HepG2 (cell line): ENCODE measurements around the gene MED23. TPM values are rescaled to one million over a fixed set of nuclear protein-coding genes. Genes with fewer than 3 reads are reported as not detected.
A peak's percentile ranks its signal among the peaks of the same experiment; 100 is the strongest.

Source experiments
- CERS6 ChIP-seq: sonication (generic); formaldehyde crosslinking; IDR thresholded peaks from 2 replicates; pipeline ENCODE4 v1.5.0; 2020; ENCODE audit warnings: missing genetic modification reagents
- CHD2 ChIP-seq: IDR thresholded peaks from 2 replicates; pipeline ENCODE4 v1.6.1; 2011; ENCODE audit warnings: low read depth, low read length, improper control_type of control experiment
- FOXA3 ChIP-seq: IDR thresholded peaks from 2 replicates; pipeline ENCODE4 v1.6.1; 2016; ENCODE audit warnings: missing genetic modification reagents, missing compliant biosample characterization
- HDAC6 ChIP-seq: fragments of 200-600 bp; sonication (generic); IDR thresholded peaks from 2 replicates; pipeline ENCODE4 v1.7.0; 2017; ENCODE audit warnings: mild to moderate bottlenecking, antibody characterized with exemption, low read length, low read depth
- IRX3 ChIP-seq: sonication (generic); formaldehyde crosslinking; IDR thresholded peaks from 2 replicates; pipeline ENCODE4 v1.8.1; 2023; ENCODE audit warnings: mild to moderate bottlenecking, low read depth, missing genetic modification reagents, borderline replicate concordance
- MATR3 ChIP-seq: sonication (generic); formaldehyde crosslinking; IDR thresholded peaks from 2 replicates; pipeline ENCODE4 v1.4.0; 2020; ENCODE audit warnings: missing genetic modification reagents
- MIXL1 ChIP-seq: IDR thresholded peaks from 2 replicates; pipeline ENCODE4 v1.6.1; 2016
- REPIN1 ChIP-seq: sonication (generic); formaldehyde crosslinking; IDR thresholded peaks from 2 replicates; pipeline ENCODE4 v1.8.0; 2022; ENCODE audit warnings: missing genetic modification reagents, low read depth, mild to moderate bottlenecking, borderline replicate concordance
- SOX13 ChIP-seq, 3 experiments: fragments of 450-650 bp in 1 of 3; sonication (generic) in 1 of 3; formaldehyde crosslinking in 1 of 3; IDR thresholded peaks in 2 of 3; conservative IDR thresholded peaks in 1 of 3; 2 replicates each; pipeline versions ENCODE4 v1.5.0 to v1.6.1; 2016 to 2020; ENCODE audit warnings: antibody characterized with exemption in 1 of 3, mild to moderate bottlenecking in 1 of 3, missing compliant biosample characterization in 1 of 3, missing genetic modification reagents in 1 of 3, moderate library complexity in 1 of 3
- TEAD3 ChIP-seq: optimal IDR thresholded peaks from 2 replicates; pipeline ENCODE3; 2016; ENCODE audit warnings: borderline replicate concordance
- U2AF2 ChIP-seq: fragments of 200-400 bp; formaldehyde crosslinking; IDR thresholded peaks from 2 replicates; pipeline ENCODE4 v1.6.1; 2017; ENCODE audit warnings: low read depth, mild to moderate bottlenecking, low read length
- XRCC5 ChIP-seq: fragments of 200-400 bp; formaldehyde crosslinking; optimal IDR thresholded peaks from 2 replicates; pipeline ENCODE3; 2017; ENCODE audit warnings: mild to moderate bottlenecking, low read length
- ZBTB26 ChIP-seq: IDR thresholded peaks from 2 replicates; pipeline ENCODE4 v1.6.1; 2016; ENCODE audit warnings: missing compliant biosample characterization, missing genetic modification reagents, borderline replicate concordance
- ZFP91 ChIP-seq: sonication (generic); formaldehyde crosslinking; IDR thresholded peaks from 2 replicates; pipeline ENCODE4 v1.9.0; 2022; ENCODE audit warnings: missing genetic modification reagents, mild to moderate bottlenecking, borderline replicate concordance
- ZNF160 ChIP-seq: sonication (generic); formaldehyde crosslinking; IDR thresholded peaks from 2 replicates; pipeline ENCODE4 v1.8.0; 2022; ENCODE audit warnings: mild to moderate bottlenecking, inconsistent platforms, missing genetic modification reagents
- ZNF382 ChIP-seq: sonication (generic); formaldehyde crosslinking; IDR thresholded peaks from 2 replicates; pipeline ENCODE4 v1.5.0; 2020; ENCODE audit warnings: missing genetic modification reagents, mild to moderate bottlenecking, borderline replicate concordance
- ZNF577 ChIP-seq: sonication (generic); formaldehyde crosslinking; IDR thresholded peaks from 2 replicates; pipeline ENCODE4 v1.4.0; 2020; ENCODE audit warnings: mild to moderate bottlenecking, low read depth, missing genetic modification reagents, borderline replicate concordance
- ZNF589 ChIP-seq: sonication (generic); formaldehyde crosslinking; conservative IDR thresholded peaks from 2 replicates; pipeline ENCODE4 v1.8.0; 2022; ENCODE audit warnings: mild to moderate bottlenecking, moderate library complexity, missing genetic modification reagents
- ZSCAN12 ChIP-seq: sonication (generic); formaldehyde crosslinking; IDR thresholded peaks from 2 replicates; pipeline ENCODE4 v1.9.0; 2021; ENCODE audit warnings: mild to moderate bottlenecking, missing genetic modification reagents
- ZUFSP ChIP-seq: sonication (generic); formaldehyde crosslinking; IDR thresholded peaks from 2 replicates; pipeline ENCODE4 v1.9.0; 2021; ENCODE audit warnings: missing genetic modification reagents, mild to moderate bottlenecking, borderline replicate concordance
- polyA plus RNA-seq, 8 experiments: library from polyadenylated mRNA; depleted of rRNA in 3 of 8; stranded (reverse) in 7 of 8; unstranded in 1 of 8; fragments of >200 nt; fragmentation: Illumina TruSeq in 4 of 8; extraction: Trizol in 4 of 8; gene quantifications; 2 replicates each; pipeline versions ENCODE4 v1.2.1 to v1.2.3, GENCODE V29; 2011 to 2016; ENCODE audit warnings: low read depth in 4 of 8, missing spikeins in 1 of 8, mixed read lengths in 1 of 8; ENCODE audit not compliant: insufficient read depth in 1 of 8
- total RNA-seq, 5 experiments: library from RNA; depleted of rRNA; stranded (reverse); fragments of >200 nt; fragmentation: Illumina TruSeq; extraction: Trizol; gene quantifications; 2 replicates each; pipeline ENCODE4 v1.2.3, GENCODE V29; 2016; ENCODE audit warnings: low read depth in 1 of 5

Gene MED23
- total and polyA plus RNA-seq, 2 of the 13 experiments (the other 11 are each of a cell fraction or from before 2014, with no cell fraction given), result 34.9 to 50.5 TPM

- TF ChIP-seq ZBTB26 (CRISPR knock-in tag), result peak; percentile 95
- peak; percentile 100 for TF ChIP-seq XRCC5
- peak; percentile 97; the same call in 1 of the 2 replicates for TF ChIP-seq ZNF160 (CRISPR knock-in tag)
- TF ChIP-seq REPIN1 (CRISPR knock-in tag), result peak; percentile 100
- TF ChIP-seq MIXL1 (CRISPR knock-in tag), result peak; percentile 96
- TF ChIP-seq HDAC6, result no peak
- no peak for TF ChIP-seq MATR3 (CRISPR knock-in tag)
- TF ChIP-seq ZUFSP (CRISPR knock-in tag), result no peak
- TF ChIP-seq ZNF577 (CRISPR knock-in tag), result 0 out of 2 replicates have a peak, but pooled peaks have one; percentile 73
- no peak for TF ChIP-seq ZNF382 (CRISPR knock-in tag)
- peak; percentile 94; the same call in 1 of the 2 replicates for TF ChIP-seq IRX3
- no peak; the same call in 1 of the 2 replicates for TF ChIP-seq CHD2
- no peak for TF ChIP-seq CERS6
- TF ChIP-seq ZNF589 (CRISPR knock-in tag), result peak; percentile 97
- TF ChIP-seq ZSCAN12 (CRISPR knock-in tag), result peak; percentile 89
- peak; percentile 41; the same call in 1 of the 2 replicates for TF ChIP-seq SOX13 (IDR thresholded peaks at IDR 0.05)
- peak in 1 of 2 experiments; percentile 82; a peak in 2 of 4 replicates for TF ChIP-seq SOX13 (CRISPR knock-in tag; conservative IDR thresholded peaks at IDR 0.05 in 1 of 2, IDR thresholded peaks at IDR 0.05 in 1 of 2)
- peak; percentile 92 for TF ChIP-seq TEAD3 (CRISPR knock-in tag)
- peak; percentile 99 for TF ChIP-seq ZFP91 (CRISPR knock-in tag)
- TF ChIP-seq U2AF2, result peak; percentile 78; the same call in 1 of the 2 replicates
- TF ChIP-seq FOXA3 (CRISPR knock-in tag), result peak; percentile 91
These were observed at the start of gene MED23 (continued) for GRCh38 chr6:131627724-131628682.
